HG03108 (cell line): ENCODE measurements around the gene NEURL1.
A peak's percentile ranks its signal among the peaks of the same experiment; 100 is the strongest.

Experiments used
- ATAC-seq: cut with Tn5 transposase; IDR thresholded peaks from one replicate; pipeline ENCODE4 v1.9.1; 2021; ENCODE audit warnings: moderate library complexity; ENCODE audit not compliant: unreplicated experiment

The NEURL1 gene

GRCh38 chr10:103493362-103493915 lies at the start of gene NEURL1:
TSS of gene NEURL1 (plus strand) at chr10:103493705. CDS start at chr10:103494388, 683 bp downstream.
- no peak for ATAC-seq

GRCh38 chr10:103444478-103444877 lies 49.0 kb upstream of the NEURL1 start:
- no peak for ATAC-seq

GRCh38 chr10:103445366-103445765 lies 48.1 kb upstream of the NEURL1 start:
- no peak for ATAC-seq

- ATAC-seq = no peak
Measured at GRCh38 chr10:103445767-103446567, 47.5 kb upstream of the NEURL1 start.

GRCh38 chr10:103447187-103447586 lies 46.3 kb upstream of the NEURL1 start:
- no peak for ATAC-seq

- ATAC-seq = no peak
Measured at GRCh38 chr10:103448746-103449145, 44.8 kb upstream of the NEURL1 start.

- ATAC-seq = no peak
Measured at GRCh38 chr10:103449208-103450144, 44.0 kb upstream of the NEURL1 start.

GRCh38 chr10:103450201-103450695 lies 43.3 kb upstream of the NEURL1 start:
- ATAC-seq = no peak

GRCh38 chr10:103451091-103451813 lies 42.3 kb upstream of the NEURL1 start:
- ATAC-seq = peak; percentile 44

- peak; percentile 58 for ATAC-seq
Measured at GRCh38 chr10:103451831-103452505, 41.5 kb upstream of the NEURL1 start, which contains the start of gene CALHM2. TSS of gene CALHM2 (minus strand) at chr10:103452370. CDS start at chr10:103449941, 2,429 bp downstream.

- ATAC-seq = no peak
Measured at GRCh38 chr10:103452506-103453230, 40.8 kb upstream of the NEURL1 start.

GRCh38 chr10:103454026-103454425 lies 39.5 kb upstream of the NEURL1 start:
- no peak for ATAC-seq

GRCh38 chr10:103455235-103455634 lies 38.3 kb upstream of the NEURL1 start:
- no peak for ATAC-seq

- ATAC-seq = no peak
Measured at GRCh38 chr10:103456074-103456660, 37.3 kb upstream of the NEURL1 start.

GRCh38 chr10:103457176-103457712 lies 36.3 kb upstream of the NEURL1 start:
- ATAC-seq = no peak

- no peak for ATAC-seq
Measured at GRCh38 chr10:103457896-103458583, 35.5 kb upstream of the NEURL1 start.

- peak; percentile 58 for ATAC-seq
Measured at GRCh38 chr10:103458720-103459119, 34.8 kb upstream of the NEURL1 start, which contains the start of gene CALHM1. TSS of gene CALHM1 (minus strand) at chr10:103458900. CDS start at chr10:103458751, 149 bp downstream.

GRCh38 chr10:103459615-103460014 lies 33.9 kb upstream of the NEURL1 start:
- no peak for ATAC-seq
